ENCODE data around the gene CLINT1.

Gene CLINT1

DNA sequence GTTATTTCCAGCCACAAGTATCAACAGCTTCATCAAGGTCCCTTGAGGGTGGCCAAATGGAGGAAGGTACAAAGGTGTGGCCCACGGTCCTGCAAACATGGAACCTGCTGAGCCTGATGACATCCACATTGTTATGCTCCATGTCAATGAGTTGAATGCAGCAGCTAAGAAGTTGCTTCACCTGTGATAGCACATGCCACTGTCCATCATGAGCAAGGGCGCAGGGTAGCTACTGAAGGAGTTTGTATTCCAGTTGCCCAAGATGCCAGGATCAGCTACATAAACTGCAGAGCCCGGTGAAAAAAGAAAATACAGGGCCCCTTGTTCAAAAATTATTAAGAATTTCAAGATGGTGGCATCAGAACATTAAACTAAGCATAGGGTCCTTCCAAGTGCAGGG lies 91.3 kb downstream of the CLINT1 start:
- no peaks in the 10 kb centered on the region for H3K27me3 Mint-ChIP-seq
- H3K36me3 Mint-ChIP-seq (ENCODE audit: low read depth) = no peaks in the 10 kb centered on the region
- no peak for DNase-seq
- peaks cover 5% of the 10 kb centered on the region for H3K4me1 Mint-ChIP-seq (ENCODE audit: low read depth)
- H3K27ac Mint-ChIP-seq = no peak overlapping the region
- H3K9me3 Mint-ChIP-seq = no peaks in the 10 kb centered on the region
- no peak overlapping the region for H3K4me3 Mint-ChIP-seq

DNA sequence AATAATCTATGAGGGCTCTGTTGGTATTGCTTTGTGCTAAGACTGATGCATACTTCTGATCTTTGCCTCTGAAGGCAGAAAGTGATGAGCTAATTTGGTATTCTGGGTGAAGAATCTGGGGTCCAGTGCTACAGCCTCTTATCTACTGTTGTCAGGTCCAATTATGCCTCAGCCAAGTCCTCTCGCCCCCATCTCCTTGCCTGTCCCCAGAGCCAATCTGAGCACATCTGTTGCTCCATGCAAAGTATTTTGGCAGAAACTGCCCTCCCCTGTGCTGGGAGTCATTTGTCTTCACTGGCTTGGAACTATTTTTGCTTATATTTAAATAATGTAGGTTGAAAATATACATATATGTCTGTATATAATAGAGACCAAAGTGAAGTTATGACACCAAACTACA lies 92.0 kb downstream of the CLINT1 start:
- no peaks in the 10 kb centered on the region for H3K36me3 Mint-ChIP-seq (ENCODE audit: low read depth)
- H3K27ac Mint-ChIP-seq = no peak overlapping the region
- H3K4me1 Mint-ChIP-seq (ENCODE audit: low read depth) = peaks cover 1% of the 10 kb centered on the region

DNA sequence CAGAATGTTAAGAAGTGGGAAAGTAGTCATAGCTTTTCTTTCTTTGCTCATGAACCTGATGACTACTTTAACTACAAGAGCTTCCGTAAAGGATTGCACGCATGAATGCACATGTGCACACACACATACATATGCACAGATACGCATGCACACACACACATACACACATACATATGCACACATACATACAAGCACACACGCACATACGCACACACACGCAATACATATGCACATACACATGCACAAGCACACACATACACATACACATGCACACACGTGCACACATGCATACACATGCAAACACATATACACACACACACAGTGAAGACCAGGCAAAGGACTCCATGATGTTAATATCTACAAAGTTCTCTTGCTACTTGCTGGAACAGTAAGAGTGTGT lies 92.5 kb downstream of the CLINT1 start:
- no peak for DNase-seq
- Mint-ChIP-seq H3K27me3 (no peaks in the 10 kb centered on the region), H3K4me1 (ENCODE audit: low read depth) (no peaks in the 10 kb centered on the region), H3K27ac (no peak overlapping the region), H3K4me3 (no peak overlapping the region), H3K9me3 (no peaks in the 10 kb centered on the region), H3K36me3 (ENCODE audit: low read depth) (peaks cover 1% of the 10 kb centered on the region)

More for the DNA sequence above, 92.0 kb downstream of the CLINT1 start:
- no peaks in the 10 kb centered on the region for H3K27me3 Mint-ChIP-seq
- H3K4me3 Mint-ChIP-seq = no peak overlapping the region
- DNase-seq = no peak
- no peaks in the 10 kb centered on the region for H3K9me3 Mint-ChIP-seq

DNA sequence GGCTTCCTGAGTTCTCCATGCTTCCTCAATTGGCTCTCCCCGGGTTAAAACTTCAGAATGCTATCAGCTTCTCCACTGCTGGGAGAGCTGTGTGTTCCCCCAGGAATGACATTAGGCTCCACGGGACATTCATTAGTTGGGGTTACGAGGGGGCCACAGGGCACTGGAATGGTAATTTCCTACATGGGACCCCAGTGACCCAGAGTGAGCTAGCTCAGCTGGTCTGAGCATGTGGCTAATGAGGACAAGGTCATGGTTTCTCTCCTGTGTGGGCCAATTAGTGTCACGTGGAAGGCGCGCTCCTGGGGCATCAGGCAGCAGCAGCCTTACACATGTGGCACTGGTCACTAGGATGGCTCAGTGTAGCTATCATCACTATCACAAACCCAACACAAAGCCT lies 94.4 kb downstream of the CLINT1 start:
- no peak for DNase-seq
- H3K9me3 Mint-ChIP-seq = no peaks in the 10 kb centered on the region
- H3K4me3 Mint-ChIP-seq = no peak overlapping the region
- no peak overlapping the region for H3K27ac Mint-ChIP-seq
- peaks cover 16% of the 10 kb centered on the region for H3K36me3 Mint-ChIP-seq (ENCODE audit: low read depth)
- no peaks in the 10 kb centered on the region for H3K4me1 Mint-ChIP-seq (ENCODE audit: low read depth)
- H3K27me3 Mint-ChIP-seq = no peaks in the 10 kb centered on the region

DNA sequence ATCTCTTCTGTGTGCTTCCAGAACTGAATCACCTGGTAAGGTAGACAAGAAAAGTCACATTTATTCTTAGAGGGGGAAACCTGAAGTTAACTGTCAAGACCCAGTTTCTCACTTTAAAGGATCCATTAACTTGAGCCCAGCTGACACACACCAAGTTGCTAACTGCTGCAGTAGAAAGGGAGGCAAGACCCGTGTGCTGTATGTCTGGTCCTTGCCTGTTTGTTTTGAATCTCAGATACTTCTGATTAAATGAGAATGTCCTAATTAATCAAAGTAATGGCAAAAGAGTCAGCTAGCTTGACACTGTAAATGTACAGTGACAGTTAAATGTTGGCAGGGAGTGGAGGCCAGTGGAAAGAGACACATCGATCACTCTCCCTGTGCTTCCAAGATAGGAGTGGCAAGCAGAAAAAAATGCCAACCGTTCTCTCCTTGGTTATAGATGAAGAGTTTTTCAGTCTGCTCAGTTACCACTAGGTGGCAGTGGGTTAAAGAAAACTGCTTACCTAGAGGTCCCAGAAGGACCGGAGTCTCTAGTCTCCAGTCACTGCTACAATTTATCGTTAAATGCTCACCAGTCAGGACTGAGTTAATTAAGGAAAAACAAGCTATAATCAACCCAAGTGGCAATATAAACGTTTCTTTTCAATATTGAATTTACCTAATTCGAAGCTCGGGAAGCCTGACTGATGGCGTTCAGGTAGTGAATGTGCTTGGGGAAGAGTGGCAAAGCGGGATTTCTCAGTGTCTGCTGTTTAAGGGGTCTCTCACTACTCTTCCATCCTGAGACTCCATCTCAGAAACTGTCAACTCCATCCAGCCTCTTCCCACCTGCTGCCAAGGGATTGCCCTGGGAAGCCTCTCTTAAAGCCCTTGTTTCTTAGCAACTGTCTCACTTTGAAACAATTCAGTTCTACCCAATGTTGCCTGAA lies 97.0 kb downstream of the CLINT1 start:
- Mint-ChIP-seq H3K27me3 (no peaks in the 10 kb centered on the region), H3K4me1 (ENCODE audit: low read depth) (peaks cover 8% of the 10 kb centered on the region), H3K4me3 (no peak overlapping the region), H3K27ac (no peak overlapping the region), H3K36me3 (ENCODE audit: low read depth) (peaks cover 34% of the 10 kb centered on the region), H3K9me3 (no peaks in the 10 kb centered on the region)
- no peak for DNase-seq

DNA sequence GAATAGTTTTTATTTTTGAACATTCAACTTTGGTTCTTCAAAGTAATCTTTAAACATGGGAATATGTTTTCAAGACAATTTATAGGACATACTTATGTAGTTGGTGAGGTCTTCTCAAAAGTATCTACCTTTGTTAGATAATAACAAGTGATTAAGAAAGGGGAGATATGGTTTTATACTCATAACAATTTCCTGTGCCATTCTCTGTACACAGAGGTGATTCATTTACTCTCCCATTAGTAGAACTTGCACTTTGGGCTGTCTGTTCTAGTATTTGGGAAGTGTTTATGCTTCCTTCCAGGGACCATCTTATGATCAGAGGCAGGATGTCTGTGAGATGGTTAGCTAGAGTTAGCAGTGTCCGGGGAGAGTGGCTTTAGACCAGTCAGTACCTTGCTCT lies 100.2 kb downstream of the CLINT1 start:
- Mint-ChIP-seq H3K9me3 (no peaks in the 10 kb centered on the region), H3K36me3 (ENCODE audit: low read depth) (peaks cover 64% of the 10 kb centered on the region), H3K4me1 (ENCODE audit: low read depth) (peaks cover 8% of the 10 kb centered on the region), H3K27ac (no peak overlapping the region), H3K27me3 (no peaks in the 10 kb centered on the region), H3K4me3 (no peak overlapping the region)
- DNase-seq = no peak

DNA sequence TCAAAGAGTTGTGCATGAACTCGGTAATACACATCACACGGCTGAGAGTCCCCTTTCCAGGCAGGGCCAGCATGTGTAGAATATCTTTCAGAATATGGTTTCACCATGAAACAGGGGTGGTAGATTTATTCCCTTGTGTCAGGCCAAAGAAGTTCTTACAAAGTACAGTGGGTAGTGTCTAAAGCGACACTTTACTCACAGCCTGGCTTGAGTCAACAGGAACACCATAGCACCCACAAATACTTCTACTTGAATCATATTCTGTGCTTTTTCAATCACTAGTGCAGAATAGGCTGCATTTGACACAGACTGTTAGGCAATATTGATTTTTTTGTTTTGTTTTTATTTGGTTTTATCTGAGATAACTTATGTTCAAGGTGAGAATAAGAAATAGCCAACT lies 102.8 kb downstream of the CLINT1 start:
- Mint-ChIP-seq H3K4me1 (ENCODE audit: low read depth) (peaks cover 8% of the 10 kb centered on the region), H3K27me3 (no peaks in the 10 kb centered on the region), H3K4me3 (no peak overlapping the region), H3K36me3 (ENCODE audit: low read depth) (peaks cover 82% of the 10 kb centered on the region), H3K27ac (no peak overlapping the region), H3K9me3 (no peaks in the 10 kb centered on the region)
- DNase-seq = no peak

DNA sequence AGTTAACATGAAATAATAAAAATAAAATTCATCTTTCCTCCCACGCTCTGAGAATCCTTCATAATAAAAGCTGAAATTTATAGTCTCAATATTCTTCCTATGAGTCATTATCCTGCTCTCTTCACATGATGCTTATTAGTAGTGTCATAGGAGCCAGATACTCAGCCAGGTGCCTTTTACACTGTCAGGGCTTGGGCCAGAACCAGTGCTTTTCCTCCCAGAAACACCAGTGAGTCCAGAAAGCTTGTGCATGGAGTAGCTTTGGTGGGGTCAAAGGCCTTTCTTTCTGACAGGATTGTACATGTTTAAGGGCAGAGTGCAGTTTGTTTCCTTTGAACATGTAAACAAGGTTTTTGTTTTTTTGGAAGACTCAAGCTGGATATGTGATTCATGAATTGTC lies 108.6 kb downstream of the CLINT1 start:
- peaks cover 41% of the 10 kb centered on the region for H3K4me1 Mint-ChIP-seq (ENCODE audit: low read depth)
- H3K9me3 Mint-ChIP-seq = no peaks in the 10 kb centered on the region
- no peak overlapping the region for H3K4me3 Mint-ChIP-seq
- no peak overlapping the region for H3K27ac Mint-ChIP-seq
- H3K27me3 Mint-ChIP-seq = no peaks in the 10 kb centered on the region
- DNase-seq = no peak
- H3K36me3 Mint-ChIP-seq (ENCODE audit: low read depth) = peaks cover 52% of the 10 kb centered on the region

DNA sequence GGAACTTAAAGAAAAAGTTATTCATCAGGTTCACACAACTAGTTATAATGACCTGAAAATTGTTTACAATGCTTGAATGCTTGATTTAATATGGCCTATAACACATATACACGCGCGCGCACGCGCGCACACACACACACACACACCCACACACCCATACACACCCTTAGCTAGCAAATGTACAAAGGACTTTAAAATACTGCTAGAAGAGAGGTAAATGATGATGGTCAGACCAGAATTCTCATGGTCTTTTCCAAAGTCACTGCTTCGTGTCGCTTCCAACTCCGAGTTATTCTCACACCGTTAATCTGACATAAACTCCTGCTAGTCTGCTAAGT lies 109.5 kb downstream of the CLINT1 start:
- Mint-ChIP-seq H3K4me1 (ENCODE audit: low read depth) (peaks cover 48% of the 10 kb centered on the region), H3K4me3 (no peak overlapping the region), H3K27ac (no peak overlapping the region), H3K36me3 (ENCODE audit: low read depth) (peaks cover 47% of the 10 kb centered on the region), H3K9me3 (no peaks in the 10 kb centered on the region), H3K27me3 (no peaks in the 10 kb centered on the region)
- DNase-seq = no peak

DNA sequence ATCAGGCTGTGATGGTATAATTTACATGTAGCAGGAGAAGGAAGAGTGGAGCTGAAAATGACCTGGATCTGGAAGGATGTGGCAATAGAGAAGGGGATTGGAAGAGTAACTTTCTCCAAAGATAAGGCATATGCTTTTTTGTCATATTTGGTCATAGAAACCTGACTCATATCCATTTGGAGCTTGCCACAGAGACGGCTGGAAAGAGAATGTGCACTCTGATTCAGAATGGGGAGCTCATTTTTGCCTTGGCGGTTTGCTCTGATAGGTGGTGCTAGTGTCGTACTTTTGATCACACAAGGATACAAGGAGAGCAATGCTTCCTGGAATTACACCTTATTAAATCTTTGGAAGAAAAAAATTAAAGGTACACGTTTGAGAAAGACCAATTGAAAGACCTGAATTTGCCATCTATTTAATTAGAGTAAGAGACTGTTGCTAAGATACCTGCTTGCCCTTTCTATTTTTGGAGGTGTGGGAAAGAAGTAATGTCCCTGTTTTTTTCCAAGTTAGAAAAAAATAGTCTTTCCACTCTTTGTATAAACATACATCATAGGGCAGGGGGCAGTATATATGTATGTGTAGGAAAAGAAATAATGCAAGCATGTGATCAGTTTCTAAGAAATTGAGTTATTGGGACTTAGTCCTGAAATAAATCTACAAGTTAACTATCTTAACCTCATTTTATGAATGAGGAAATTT lies 110.0 kb downstream of the CLINT1 start:
- no peaks in the 10 kb centered on the region for H3K27me3 Mint-ChIP-seq
- no peak for DNase-seq

DNA sequence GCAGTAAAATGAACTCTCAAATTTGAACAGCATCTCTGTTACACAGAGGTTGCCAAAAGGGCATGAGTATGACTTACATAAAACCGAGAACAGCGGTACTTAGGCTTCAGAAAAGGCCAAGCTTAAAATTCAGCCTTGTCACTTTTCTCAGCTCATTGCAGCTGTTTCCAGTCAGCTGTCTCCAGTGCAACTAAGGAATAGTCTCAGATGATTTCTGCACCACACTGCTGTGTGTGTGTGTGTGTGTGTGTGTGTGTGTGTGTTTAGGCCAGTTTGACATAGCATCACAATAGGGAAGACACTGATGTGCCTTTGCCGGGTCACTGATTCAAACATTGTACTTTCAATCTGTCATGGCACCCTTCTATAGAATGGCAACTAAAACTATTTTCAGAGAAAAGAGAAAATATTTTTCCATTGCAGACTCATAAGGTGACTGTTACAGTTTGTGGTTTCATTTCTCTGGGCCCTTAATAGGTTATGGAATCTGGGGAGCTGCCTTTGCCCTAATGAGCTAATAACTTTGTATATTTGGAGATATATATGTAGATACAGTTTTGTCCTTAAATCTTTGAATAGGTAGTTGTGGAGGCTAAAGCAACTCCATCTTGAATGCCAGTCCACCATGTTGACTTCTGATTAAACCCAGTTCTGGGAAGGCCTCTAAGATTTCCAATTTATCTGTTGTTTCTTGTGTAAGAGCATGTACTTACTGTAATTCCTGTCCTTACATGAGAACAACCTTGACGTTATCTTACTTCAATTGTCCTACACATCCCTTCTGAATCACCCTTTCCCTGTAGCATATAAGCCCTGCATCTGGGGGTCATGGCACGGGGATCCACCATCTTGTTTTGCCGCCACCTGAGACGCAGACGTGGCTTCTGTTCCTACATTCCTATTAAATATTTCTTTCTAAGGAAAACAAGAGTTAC lies 110.9 kb downstream of the CLINT1 start:
- H3K36me3 Mint-ChIP-seq (ENCODE audit: low read depth) = peaks cover 38% of the 10 kb centered on the region
- H3K27ac Mint-ChIP-seq = peak overlapping the region; percentile 38
- H3K9me3 Mint-ChIP-seq = no peaks in the 10 kb centered on the region
- no peak for DNase-seq
- peaks cover 54% of the 10 kb centered on the region for H3K4me1 Mint-ChIP-seq (ENCODE audit: low read depth)
- no peak overlapping the region for H3K4me3 Mint-ChIP-seq
- H3K27me3 Mint-ChIP-seq = no peaks in the 10 kb centered on the region

More for the DNA sequence above, 110.0 kb downstream of the CLINT1 start:
- peak overlapping the region; percentile 38 for H3K27ac Mint-ChIP-seq
- peaks cover 51% of the 10 kb centered on the region for H3K4me1 Mint-ChIP-seq (ENCODE audit: low read depth)
- H3K36me3 Mint-ChIP-seq (ENCODE audit: low read depth) = peaks cover 47% of the 10 kb centered on the region
- no peak overlapping the region for H3K4me3 Mint-ChIP-seq
- no peaks in the 10 kb centered on the region for H3K9me3 Mint-ChIP-seq

DNA sequence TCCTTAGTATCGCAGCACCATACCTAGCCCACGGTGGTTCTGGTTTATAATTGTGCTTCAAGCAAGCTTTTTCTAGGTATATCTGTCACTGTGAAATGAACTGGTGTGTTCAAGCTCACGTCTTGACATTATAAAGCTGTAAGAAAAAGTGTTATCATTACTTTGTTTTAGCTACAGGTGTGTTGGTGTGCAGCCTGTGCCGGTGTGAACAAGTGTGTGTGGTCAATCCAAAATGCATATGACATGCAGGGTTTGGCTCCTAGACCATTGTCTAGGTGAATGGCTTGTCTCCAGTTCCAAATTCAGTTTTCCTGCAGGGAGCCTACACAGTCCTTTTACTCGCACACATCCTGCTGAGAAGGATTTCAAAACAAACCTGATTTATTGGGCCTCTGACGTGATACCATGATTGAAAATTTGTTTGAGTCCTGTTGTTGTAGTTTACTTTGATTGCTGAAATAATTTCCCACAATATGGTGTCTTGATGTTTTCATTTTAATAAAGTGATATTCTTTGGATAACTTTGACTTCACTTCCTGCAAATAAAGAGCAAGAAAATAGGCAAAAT lies 111.7 kb downstream of the CLINT1 start:
- H3K4me1 Mint-ChIP-seq (ENCODE audit: low read depth) = peaks cover 59% of the 10 kb centered on the region

DNA sequence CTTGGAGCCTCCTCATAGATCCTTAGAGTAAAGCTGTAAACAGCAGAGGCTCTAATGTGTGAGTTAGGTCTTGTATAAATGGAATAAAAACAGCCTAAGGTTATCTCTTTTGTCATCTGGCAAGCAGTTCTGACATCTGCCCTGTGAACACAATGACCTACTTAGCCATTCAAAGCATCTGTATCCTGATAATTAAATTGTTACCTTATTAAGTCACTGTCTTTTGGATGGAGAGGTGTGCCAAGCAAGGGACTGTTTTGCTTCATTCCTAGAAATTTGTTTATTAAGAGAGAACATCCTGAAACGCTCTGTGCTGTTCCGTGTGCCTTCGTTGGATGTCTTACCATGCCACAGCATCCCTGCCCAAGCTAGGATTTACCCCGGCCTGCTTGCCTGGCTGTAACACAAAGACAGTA lies 113.9 kb downstream of the CLINT1 start:
- Mint-ChIP-seq H3K4me3 (peak overlapping the region; percentile 85), H3K27me3 (no peaks in the 10 kb centered on the region), H3K4me1 (ENCODE audit: low read depth) (peaks cover 54% of the 10 kb centered on the region)

More for the DNA sequence above, 111.7 kb downstream of the CLINT1 start:
- no peak overlapping the region for H3K4me3 Mint-ChIP-seq
- no peaks in the 10 kb centered on the region for H3K27me3 Mint-ChIP-seq
- peaks cover 31% of the 10 kb centered on the region for H3K36me3 Mint-ChIP-seq (ENCODE audit: low read depth)
- no peak for DNase-seq
- H3K27ac Mint-ChIP-seq = peak overlapping the region; percentile 38
- no peaks in the 10 kb centered on the region for H3K9me3 Mint-ChIP-seq

More for the DNA sequence above, 113.9 kb downstream of the CLINT1 start:
- Mint-ChIP-seq H3K9me3 (no peaks in the 10 kb centered on the region), H3K36me3 (ENCODE audit: low read depth) (peaks cover 28% of the 10 kb centered on the region), H3K27ac (no peak overlapping the region)
- no peak for DNase-seq
